Measurements from ENCODE around the gene HOPX. TPM values are rescaled to one million over a fixed set of nuclear protein-coding genes. Genes with fewer than 3 reads are reported as not detected.

HOPX gene
- total and polyA plus RNA-seq, 2 of the 4 experiments (the other 2 are of a cell fraction): 1.3 to 1.7 TPM

- no peak overlapping the region for H3K4me3 ChIP-seq (ENCODE audit: insufficient read depth, low read depth, low read length)
- H3K9me3 ChIP-seq (ENCODE audit: control insufficient read depth, insufficient read depth, low read length): no peaks in the 10 kb centered on the region
- no peak overlapping the region for H3K23ac ChIP-seq (ENCODE audit: low read depth, low read length)
- dilution Hi-C loops (cut with HindIII; ENCODE audit: low sequenced_read_pairs, unreplicated experiment) (no loop called here), in situ Hi-C loops (cut with MboI; ENCODE audit: low sequenced_read_pairs) (no loop called here), intact Hi-C loops (cut with micrococcal nuclease) (no loop called here)
- POLR2A ChIA-PET (ENCODE audit: unreplicated experiment): no interaction called here
- H2AFZ ChIP-seq (replicated peaks; ENCODE audit: low read length, poor library complexity): no peak overlapping the region
- CTCF ChIA-PET: no interaction called here
- no TSS peak for BruUV-seq (replicated peaks)
- no peak overlapping the region for H2BK120ac ChIP-seq (ENCODE audit: low read depth, low read length)
- no peaks in the 10 kb centered on the region for H3K4me1 ChIP-seq (ENCODE audit: control insufficient read depth, insufficient read depth, low read length)
- no peak overlapping the region for H2AK9ac ChIP-seq (replicated peaks; ENCODE audit: low read depth, low read length, poor library complexity)
- TF ChIP-seq RCOR1 (IDR thresholded peaks at IDR 0.05; ENCODE audit: insufficient replicate concordance, low read length) (no peak), ELK1 (IDR thresholded peaks at IDR 0.05; ENCODE audit: borderline replicate concordance, low read depth, low read length) (no peak), BHLHE40 (IDR thresholded peaks at IDR 0.05; ENCODE audit: low read depth, low read length) (no peak), POLR2A (IDR thresholded peaks at IDR 0.05; ENCODE audit: low read depth, low read length) (no peak), CTCF (conservative IDR thresholded peaks at IDR 0.05; ENCODE audit: low read depth, low read length) (no peak), FOS (IDR thresholded peaks at IDR 0.05; ENCODE audit: low read depth, low read length) (no peak), USF2 (IDR thresholded peaks at IDR 0.05; ENCODE audit: low read depth, low read length) (no peak), RFX5 (IDR thresholded peaks at IDR 0.05; ENCODE audit: low read depth, low read length) (no peak), MAFK (IDR thresholded peaks at IDR 0.05; ENCODE audit: low read depth, low read length) (no peak), MXI1 (IDR thresholded peaks at IDR 0.05; ENCODE audit: borderline replicate concordance, low read depth, low read length) (no peak), MAZ (IDR thresholded peaks at IDR 0.05; ENCODE audit: borderline replicate concordance, low read depth, low read length) (no peak), CHD1 (IDR thresholded peaks at IDR 0.05; ENCODE audit: low read depth, low read length) (no peak), CEBPB (IDR thresholded peaks at IDR 0.05; ENCODE audit: low read depth, low read length) (no peak), NFE2L2 (IDR thresholded peaks at IDR 0.05; ENCODE audit: low read depth, low read length) (no peak), SMC3 (IDR thresholded peaks at IDR 0.05; ENCODE audit: low read depth, low read length) (no peak), RAD21 (IDR thresholded peaks at IDR 0.05; ENCODE audit: low read length) (no peak)
- H2AK5ac ChIP-seq (ENCODE audit: low read depth, low read length): no peak overlapping the region
- H3K18ac ChIP-seq (ENCODE audit: low read depth, low read length): no peak overlapping the region
- H3K4ac ChIP-seq (ENCODE audit: low read depth, low read length): no peak overlapping the region
- no peaks in the 10 kb centered on the region for H3K36me3 ChIP-seq (ENCODE audit: control insufficient read depth, insufficient read depth, low read length)
- ATAC-seq (ENCODE audit: low read depth): peak; percentile 80
- H2BK15ac ChIP-seq (ENCODE audit: low read depth, low read length): no peak overlapping the region
- no CpG with 5 or more reads among the region's 4 CpGs for WGBS, 2 experiments (ENCODE audit: extremely low coverage in 2 of 2, insufficient read length in 1 of 2)
- no peak overlapping the region for H3K27ac ChIP-seq (ENCODE audit: insufficient read depth, low read length)
- no peak overlapping the region for H4K91ac ChIP-seq (ENCODE audit: insufficient read depth, low read depth, low read length)
- H3K9me1 ChIP-seq (ENCODE audit: insufficient read depth, low read length): 0 out of 2 replicates have a peak, but pooled peaks cover 3% of the 10 kb centered on the region
- H3K14ac ChIP-seq (replicated peaks; ENCODE audit: low read depth, low read length): no peak overlapping the region
- no peak overlapping the region for H3K56ac ChIP-seq (ENCODE audit: extremely low read depth, insufficient read depth, low read length)
- no peaks in the 10 kb centered on the region for H3K79me1 ChIP-seq (ENCODE audit: low read depth in 1 of 2, low read length in 2 of 2)
- H4K5ac ChIP-seq (ENCODE audit: low read depth, low read length): no peak overlapping the region
- H3K9ac ChIP-seq (ENCODE audit: low read depth, low read length): no peak overlapping the region
- peak; percentile 37 for DNase-seq
- H4K20me1 ChIP-seq (ENCODE audit: insufficient read depth, low read length): no peaks in the 10 kb centered on the region
- no peak overlapping the region for H3K4me2 ChIP-seq (ENCODE audit: low read depth, low read length)
- H2BK5ac ChIP-seq (ENCODE audit: low read depth, low read length, poor library complexity, severe bottlenecking): no peak overlapping the region
- H4K8ac ChIP-seq (ENCODE audit: low read depth in 2 of 2, low read length in 2 of 2): no peak overlapping the region
- H3K27me3 ChIP-seq (ENCODE audit: control insufficient read depth, insufficient read depth, low read length): peaks cover 48% of the 10 kb centered on the region
- H2BK20ac ChIP-seq (ENCODE audit: low read depth, low read length): no peak overlapping the region
Measured at GRCh38 chr4:56684320-56685050, 3.4 kb upstream of the HOPX start.
